A549 (cell line): ENCODE measurements around the gene MAP3K20.

Source experiments
- FOSL2 ChIP-seq, 2 experiments: fragments of 450-650 bp in 1 of 2; fragments of >200 bp in 1 of 2; sonication (Bioruptor Twin) in 1 of 2; formaldehyde crosslinking; IDR thresholded peaks; 2 replicates each; pipeline versions ENCODE4 v1.5.0 to v1.6.1; 2016 to 2020; ENCODE audit warnings: mild to moderate bottlenecking in 1 of 2, moderate library complexity in 1 of 2
- JUNB ChIP-seq: fragments of >200 bp; sonication (Bioruptor Twin); formaldehyde crosslinking; IDR thresholded peaks from 2 replicates; pipeline ENCODE4 v1.6.1; 2016
- KDM1A ChIP-seq: fragments of 200-600 bp; sonication (generic); IDR thresholded peaks from 2 replicates; pipeline ENCODE4 v1.6.1; 2016; ENCODE audit warnings: low read depth, mild to moderate bottlenecking
- RNF2 ChIP-seq: fragments of 200-600 bp; sonication (generic); IDR thresholded peaks from 2 replicates; pipeline ENCODE4 v1.6.1; 2016; ENCODE audit warnings: low read depth, mild to moderate bottlenecking, antibody characterized with exemption, moderate library complexity, borderline replicate concordance
- SREBF2 ChIP-seq: fragments of 450-650 bp; IDR thresholded peaks from 2 replicates; pipeline ENCODE4 v1.6.1; 2014; ENCODE audit warnings: mild to moderate bottlenecking, moderate library complexity
- TF ChIP-seq, protein P1 (sequence below): fragments of 200-600 bp; sonication (generic); IDR thresholded peaks from 2 replicates; pipeline ENCODE4 v1.6.1; 2016; ENCODE audit warnings: antibody characterized with exemption, mild to moderate bottlenecking, moderate library complexity
- TF ChIP-seq, protein P2 (sequence below): IDR thresholded peaks from 2 replicates; pipeline ENCODE4 v1.6.1; 2012
- TF ChIP-seq, protein P3 (sequence below): fragments of >200 bp; sonication (Bioruptor Twin); formaldehyde crosslinking; IDR thresholded peaks from 3 replicates; pipeline ENCODE4 v1.5.1; 2016

DNA sequence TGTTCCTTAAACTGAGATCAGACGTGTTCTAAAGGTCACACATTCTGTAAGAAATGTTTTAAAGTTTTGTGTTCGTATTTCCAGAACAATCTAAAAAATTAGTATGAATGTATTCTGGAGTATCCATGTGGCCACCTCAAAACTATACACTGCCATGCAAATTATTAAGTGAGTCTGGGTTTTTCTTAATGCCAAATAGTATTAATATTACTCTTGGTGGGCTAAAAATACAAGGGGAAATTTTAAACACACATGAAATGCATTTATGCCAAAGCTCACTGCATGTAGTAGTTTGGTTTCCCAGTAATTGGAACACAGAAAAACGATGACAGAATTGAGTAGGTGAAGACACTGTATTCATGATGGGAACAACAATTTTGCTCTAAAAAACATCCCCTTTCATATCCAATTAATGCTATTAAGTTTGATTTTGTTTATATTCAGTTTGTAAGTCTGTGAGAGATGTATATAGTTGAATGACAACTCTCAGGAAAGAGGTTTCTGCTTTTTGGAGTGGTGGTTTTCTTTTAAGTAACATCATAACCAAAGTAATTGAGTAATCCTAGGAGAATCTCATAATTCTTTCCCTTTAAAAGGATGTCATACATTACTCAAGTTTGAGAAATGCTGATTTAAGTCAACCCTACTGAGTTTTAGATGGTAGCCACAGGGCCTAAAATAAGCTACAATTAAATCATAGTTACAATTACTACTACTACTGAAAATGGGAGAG is 203.3 kb downstream of the MAP3K20 start:
- TF ChIP-seq, protein P1, sequence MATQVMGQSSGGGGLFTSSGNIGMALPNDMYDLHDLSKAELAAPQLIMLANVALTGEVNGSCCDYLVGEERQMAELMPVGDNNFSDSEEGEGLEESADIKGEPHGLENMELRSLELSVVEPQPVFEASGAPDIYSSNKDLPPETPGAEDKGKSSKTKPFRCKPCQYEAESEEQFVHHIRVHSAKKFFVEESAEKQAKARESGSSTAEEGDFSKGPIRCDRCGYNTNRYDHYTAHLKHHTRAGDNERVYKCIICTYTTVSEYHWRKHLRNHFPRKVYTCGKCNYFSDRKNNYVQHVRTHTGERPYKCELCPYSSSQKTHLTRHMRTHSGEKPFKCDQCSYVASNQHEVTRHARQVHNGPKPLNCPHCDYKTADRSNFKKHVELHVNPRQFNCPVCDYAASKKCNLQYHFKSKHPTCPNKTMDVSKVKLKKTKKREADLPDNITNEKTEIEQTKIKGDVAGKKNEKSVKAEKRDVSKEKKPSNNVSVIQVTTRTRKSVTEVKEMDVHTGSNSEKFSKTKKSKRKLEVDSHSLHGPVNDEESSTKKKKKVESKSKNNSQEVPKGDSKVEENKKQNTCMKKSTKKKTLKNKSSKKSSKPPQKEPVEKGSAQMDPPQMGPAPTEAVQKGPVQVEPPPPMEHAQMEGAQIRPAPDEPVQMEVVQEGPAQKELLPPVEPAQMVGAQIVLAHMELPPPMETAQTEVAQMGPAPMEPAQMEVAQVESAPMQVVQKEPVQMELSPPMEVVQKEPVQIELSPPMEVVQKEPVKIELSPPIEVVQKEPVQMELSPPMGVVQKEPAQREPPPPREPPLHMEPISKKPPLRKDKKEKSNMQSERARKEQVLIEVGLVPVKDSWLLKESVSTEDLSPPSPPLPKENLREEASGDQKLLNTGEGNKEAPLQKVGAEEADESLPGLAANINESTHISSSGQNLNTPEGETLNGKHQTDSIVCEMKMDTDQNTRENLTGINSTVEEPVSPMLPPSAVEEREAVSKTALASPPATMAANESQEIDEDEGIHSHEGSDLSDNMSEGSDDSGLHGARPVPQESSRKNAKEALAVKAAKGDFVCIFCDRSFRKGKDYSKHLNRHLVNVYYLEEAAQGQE: no peak
- TF ChIP-seq KDM1A (no peak), SREBF2 (no peak), RNF2 (no peak), JUNB (no peak), FOSL2 (IDR thresholded peaks at IDR 0.05) (no peak), FOSL2 (CRISPR knock-in tag; IDR thresholded peaks at IDR 0.05) (no peak)
- TF ChIP-seq, protein P2, sequence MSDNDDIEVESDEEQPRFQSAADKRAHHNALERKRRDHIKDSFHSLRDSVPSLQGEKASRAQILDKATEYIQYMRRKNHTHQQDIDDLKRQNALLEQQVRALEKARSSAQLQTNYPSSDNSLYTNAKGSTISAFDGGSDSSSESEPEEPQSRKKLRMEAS: no peak
- TF ChIP-seq, protein P3, sequence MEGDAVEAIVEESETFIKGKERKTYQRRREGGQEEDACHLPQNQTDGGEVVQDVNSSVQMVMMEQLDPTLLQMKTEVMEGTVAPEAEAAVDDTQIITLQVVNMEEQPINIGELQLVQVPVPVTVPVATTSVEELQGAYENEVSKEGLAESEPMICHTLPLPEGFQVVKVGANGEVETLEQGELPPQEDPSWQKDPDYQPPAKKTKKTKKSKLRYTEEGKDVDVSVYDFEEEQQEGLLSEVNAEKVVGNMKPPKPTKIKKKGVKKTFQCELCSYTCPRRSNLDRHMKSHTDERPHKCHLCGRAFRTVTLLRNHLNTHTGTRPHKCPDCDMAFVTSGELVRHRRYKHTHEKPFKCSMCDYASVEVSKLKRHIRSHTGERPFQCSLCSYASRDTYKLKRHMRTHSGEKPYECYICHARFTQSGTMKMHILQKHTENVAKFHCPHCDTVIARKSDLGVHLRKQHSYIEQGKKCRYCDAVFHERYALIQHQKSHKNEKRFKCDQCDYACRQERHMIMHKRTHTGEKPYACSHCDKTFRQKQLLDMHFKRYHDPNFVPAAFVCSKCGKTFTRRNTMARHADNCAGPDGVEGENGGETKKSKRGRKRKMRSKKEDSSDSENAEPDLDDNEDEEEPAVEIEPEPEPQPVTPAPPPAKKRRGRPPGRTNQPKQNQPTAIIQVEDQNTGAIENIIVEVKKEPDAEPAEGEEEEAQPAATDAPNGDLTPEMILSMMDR: no peak
